ENCODE data around the gene LIF.
"Not testable (repeated sequence)": the region's sequence is repeated elsewhere in the genome, so short reads cannot be mapped to it uniquely, and the experiment has no call there.

DNA sequence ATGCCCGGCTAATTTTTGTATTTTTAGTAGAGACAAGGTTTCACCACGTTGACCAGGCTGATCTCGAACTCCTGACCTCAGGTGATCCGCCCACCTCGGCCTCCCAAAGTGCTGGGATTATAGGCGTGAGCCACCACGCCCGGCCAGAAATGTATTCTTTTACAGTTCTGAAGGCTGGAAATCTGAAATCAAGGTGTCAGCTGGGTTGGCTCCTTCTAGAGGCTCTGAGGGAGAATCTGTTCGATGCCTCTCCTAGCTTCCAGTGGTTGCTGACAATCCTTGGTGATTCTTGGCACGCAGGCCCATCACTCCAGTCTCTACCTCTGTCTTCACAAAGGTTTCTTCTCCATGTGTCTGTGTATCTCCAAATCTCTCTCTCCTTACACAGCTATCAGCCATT lies 45.7 kb downstream of the LIF start:
- TF ChIP-seq, protein P1, sequence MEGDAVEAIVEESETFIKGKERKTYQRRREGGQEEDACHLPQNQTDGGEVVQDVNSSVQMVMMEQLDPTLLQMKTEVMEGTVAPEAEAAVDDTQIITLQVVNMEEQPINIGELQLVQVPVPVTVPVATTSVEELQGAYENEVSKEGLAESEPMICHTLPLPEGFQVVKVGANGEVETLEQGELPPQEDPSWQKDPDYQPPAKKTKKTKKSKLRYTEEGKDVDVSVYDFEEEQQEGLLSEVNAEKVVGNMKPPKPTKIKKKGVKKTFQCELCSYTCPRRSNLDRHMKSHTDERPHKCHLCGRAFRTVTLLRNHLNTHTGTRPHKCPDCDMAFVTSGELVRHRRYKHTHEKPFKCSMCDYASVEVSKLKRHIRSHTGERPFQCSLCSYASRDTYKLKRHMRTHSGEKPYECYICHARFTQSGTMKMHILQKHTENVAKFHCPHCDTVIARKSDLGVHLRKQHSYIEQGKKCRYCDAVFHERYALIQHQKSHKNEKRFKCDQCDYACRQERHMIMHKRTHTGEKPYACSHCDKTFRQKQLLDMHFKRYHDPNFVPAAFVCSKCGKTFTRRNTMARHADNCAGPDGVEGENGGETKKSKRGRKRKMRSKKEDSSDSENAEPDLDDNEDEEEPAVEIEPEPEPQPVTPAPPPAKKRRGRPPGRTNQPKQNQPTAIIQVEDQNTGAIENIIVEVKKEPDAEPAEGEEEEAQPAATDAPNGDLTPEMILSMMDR (IDR thresholded peaks at IDR 0.05), result not testable (repeated sequence)
- TF ChIP-seq SIN3A (IDR thresholded peaks at IDR 0.05; ENCODE audit: borderline replicate concordance, insufficient read depth, low read depth, low read length), result not testable (repeated sequence)

All from Panc1 (cell line).